B cell (primary cell): ENCODE results near the gene FBXO3. TPM values are rescaled to one million over a fixed set of nuclear protein-coding genes. Genes with fewer than 3 reads are reported as not detected.

Experiments used
- ATAC-seq: fragments of 200-7000 bp; cut with Tn5 transposase; one replicate; pipeline ENCODE4 v1.10.0; 2021; ENCODE audit warnings: low read depth, mild to moderate bottlenecking, moderate number of reproducible peaks, moderate library complexity
- CTCF ChIA-PET: fragments of 350-600 bp; sonication (Branson Sonifier 250); formaldehyde crosslinking; loops from one replicate; lab custom pipeline; 2021; ENCODE audit warnings: antibody characterized with exemption, inconsistent platforms; lab: Charles Lee
- POLR2A ChIA-PET: fragments of 350-600 bp; sonication (Branson Sonifier 250); formaldehyde crosslinking; loops from one replicate; lab custom pipeline; 2021; ENCODE audit warnings: antibody characterized with exemption; lab: Charles Lee
- DNase-seq: peaks from one replicate; pipeline ENCODE4 v3.0.0; 2013
- H2AFZ ChIP-seq: 2 replicates; pipeline ENCODE4 v1.6.1; 2012; ENCODE audit warnings: mild to moderate bottlenecking, low read depth, low read length; ENCODE audit not compliant: insufficient read depth, poor library complexity, severe bottlenecking
- H3K27ac ChIP-seq, 2 donors: 1 replicate in 1 of 2; 2 replicates in 1 of 2; pipeline ENCODE4 v1.5.1; 2012 to 2013; ENCODE audit warnings: low read length in 2 of 2, mild to moderate bottlenecking in 2 of 2, moderate library complexity in 1 of 2
- H3K27me3 ChIP-seq, 4 experiments: fragments of 200-600 bp in 1 of 4; sonication (generic) in 1 of 4; replicated peaks in 1 of 4; 1 replicate in 2 of 4; 2 replicates in 2 of 4; pipeline versions ENCODE4 v1.6.1 to v1.7.0; 2013 to 2016; ENCODE audit warnings: low read length in 3 of 4, mild to moderate bottlenecking in 2 of 4, mixed read lengths in 1 of 4, moderate library complexity in 1 of 4; ENCODE audit not compliant: insufficient read depth in 4 of 4, control insufficient read depth in 3 of 4; ENCODE audit errors: control extremely low read depth in 1 of 4
- H3K36me3 ChIP-seq, 2 experiments: replicated peaks in 1 of 2; 1 replicate in 1 of 2; 2 replicates in 1 of 2; pipeline versions ENCODE4 v1.6.1 to v1.7.1; 2013; ENCODE audit warnings: low read length in 1 of 2; ENCODE audit not compliant: insufficient read depth in 2 of 2, control insufficient read depth in 1 of 2; ENCODE audit errors: control extremely low read depth in 1 of 2, extremely low read depth in 1 of 2
- H3K4me1 ChIP-seq, 2 donors: fragments of 200-600 bp in 1 of 2; sonication (generic) in 1 of 2; 1 replicate in 1 of 2; 2 replicates in 1 of 2; pipeline versions ENCODE4 v1.5.1 to v1.6.1; 2013 to 2017; ENCODE audit warnings: low read length in 2 of 2; ENCODE audit not compliant: control insufficient read depth in 2 of 2, insufficient read depth in 2 of 2
- H3K4me2 ChIP-seq: replicated peaks from 2 replicates; pipeline ENCODE3; 2012; ENCODE audit warnings: mild to moderate bottlenecking, low read depth, low read length; ENCODE audit not compliant: poor library complexity, severe bottlenecking
- H3K4me3 ChIP-seq, 5 experiments: fragments of 200-600 bp in 1 of 5; sonication (generic) in 1 of 5; 1 replicate in 3 of 5; 2 replicates in 2 of 5; pipeline versions ENCODE4 v1.5.1 to v1.7.0; 2011 to 2016; ENCODE audit warnings: low read length in 4 of 5, mild to moderate bottlenecking in 4 of 5, low read depth in 2 of 5, control low read depth in 1 of 5, moderate library complexity in 1 of 5; ENCODE audit not compliant: insufficient read depth in 1 of 5; ENCODE audit errors: control extremely low read depth in 1 of 5, extremely low read depth in 1 of 5
- H3K79me2 ChIP-seq: fragments of 200-600 bp; sonication (generic); one replicate; pipeline ENCODE4 v1.6.0; 2016; ENCODE audit warnings: low read length; ENCODE audit not compliant: control insufficient read depth, insufficient read depth
- H3K9ac ChIP-seq: fragments of 200-600 bp; sonication (generic); 2 replicates; pipeline ENCODE4 v1.6.1; 2017; ENCODE audit warnings: mild to moderate bottlenecking, low read length, moderate library complexity
- H3K9me3 ChIP-seq, 3 donors: one replicate each; pipeline versions ENCODE4 v1.6.1 to v1.7.1; 2013; ENCODE audit warnings: low read length in 2 of 3; ENCODE audit not compliant: control insufficient read depth in 2 of 3, insufficient read depth in 1 of 3; ENCODE audit errors: control extremely low read depth in 1 of 3
- H4K20me1 ChIP-seq: 2 replicates; pipeline ENCODE4 v1.6.0; 2012; ENCODE audit warnings: mild to moderate bottlenecking, low read length; ENCODE audit not compliant: insufficient read depth, control insufficient read depth, poor library complexity, severe bottlenecking
- H3K27ac Mint-ChIP-seq: one replicate; pipeline ENCODE4 v1.8.0; 2021; ENCODE audit warnings: mixed read lengths
- H3K27me3 Mint-ChIP-seq: one replicate; pipeline ENCODE4 v1.8.0; 2021; ENCODE audit warnings: mixed read lengths
- H3K4me1 Mint-ChIP-seq: one replicate; pipeline ENCODE4 v1.8.0; 2021; ENCODE audit warnings: mixed read lengths
- H3K4me3 Mint-ChIP-seq: one replicate; pipeline ENCODE4 v1.8.0; 2021; ENCODE audit warnings: mixed read lengths
- H3K9me3 Mint-ChIP-seq: one replicate; pipeline ENCODE4 v1.8.0; 2022; ENCODE audit warnings: mixed read lengths; ENCODE audit not compliant: insufficient read depth
- EZH2 ChIP-seq: IDR thresholded peaks from 2 replicates; pipeline ENCODE4 v1.6.1; 2012; ENCODE audit warnings: borderline replicate concordance, low read depth, mild to moderate bottlenecking, moderate library complexity, low read length; ENCODE audit not compliant: insufficient read depth, poor library complexity, severe bottlenecking
- WGBS: methylation state at CpG from one replicate; pipeline ENCODE4 v1.1.5; 2013; ENCODE audit warnings: missing lambda C conversion rate; ENCODE audit not compliant: insufficient coverage; 5-methylcytosine and 5-hydroxymethylcytosine counted together
- intact Hi-C: fragments of 100-400 bp; cut with micrococcal nuclease; formaldehyde crosslinking; loops from one replicate; pipeline ENCODE4 v1.10.0; 2022
- polyA plus RNA-seq: library from polyadenylated mRNA; depleted of rRNA; stranded (reverse); fragments of >200 nt; gene quantifications from 2 replicates; pipeline ENCODE4 v1.2.3, GENCODE V29; 2012
- total RNA-seq, 2 donors: library from RNA; stranded (reverse); fragments of 120-200 nt in 1 of 2; gene quantifications; 1 replicate in 1 of 2; 2 replicates in 1 of 2; pipeline versions ENCODE4 v1.2.3 to v1.2.4, GENCODE V29; 2013 to 2022
- TF ChIP-seq, protein P1 (sequence below): fragments of 200-600 bp; IDR thresholded peaks from one replicate; pipeline ENCODE4 v1.8.0; 2022; ENCODE audit warnings: antibody characterized with exemption, mild to moderate bottlenecking

The FBXO3 gene
- total and polyA plus RNA-seq, 2 donors (not counting 1 experiment from before 2014, with no cell fraction given) = 16.8 to 34.3 TPM

DNA sequence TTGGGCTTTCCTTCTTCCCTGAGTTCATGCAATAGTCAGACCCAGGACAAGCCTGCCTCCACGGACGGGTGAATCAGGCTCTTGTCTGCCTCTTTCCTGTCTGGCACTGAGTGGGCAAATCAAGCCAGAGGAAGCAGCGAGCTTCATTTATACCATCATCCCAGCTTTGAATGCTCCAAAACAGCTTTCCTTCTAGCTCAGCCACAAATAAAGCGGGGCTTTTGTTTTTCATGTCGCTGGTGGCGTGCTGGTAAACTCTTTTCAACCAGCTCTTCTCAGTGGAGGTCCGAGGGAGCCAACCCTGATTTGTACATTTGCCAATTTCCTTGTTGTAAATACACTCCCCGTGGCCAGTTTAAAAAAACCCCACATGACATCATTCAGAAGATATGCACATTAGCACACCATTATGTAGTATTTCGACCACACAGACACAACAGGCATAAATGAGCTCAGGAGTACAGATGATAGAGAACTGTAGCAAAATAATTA is 82.3 kb downstream of the FBXO3 start:
- Histone ChIP-seq H3K27me3 (peaks cover 0 to 12% (median 1%) of the 10 kb centered on the region in 4 experiments), H3K9ac (no peak overlapping the region), H3K27ac (no peak overlapping the region), H4K20me1 (no peaks in the 10 kb centered on the region), H3K9me3 (peaks cover 0 to 5% (median 3%) of the 10 kb centered on the region in 3 donors), H3K36me3 (no peaks in the 10 kb centered on the region), H3K79me2 (no peaks in the 10 kb centered on the region), H2AFZ (no peak overlapping the region), H3K4me3 (no peak overlapping the region), H3K4me2 (no peak overlapping the region), H3K4me1 (peaks cover 0 to 2% of the 10 kb centered on the region in 2 donors)
- intact Hi-C loops = no loop called here
- peaks cover 13% of the 10 kb centered on the region for H3K27me3 Mint-ChIP-seq
- ChIA-PET POLR2A (no interaction called here), CTCF (no interaction called here)
- H3K9me3 Mint-ChIP-seq = peaks cover 4% of the 10 kb centered on the region
- no peak overlapping the region for H3K27ac Mint-ChIP-seq
- H3K4me3 Mint-ChIP-seq = no peak overlapping the region
- 88% methylated on average over 7 of the region's 9 CpGs for WGBS
- ATAC-seq (no peak), DNase-seq (no peak)
- peaks cover 4% of the 10 kb centered on the region for H3K4me1 Mint-ChIP-seq
- no peak for TF ChIP-seq EZH2
- TF ChIP-seq, protein P1, sequence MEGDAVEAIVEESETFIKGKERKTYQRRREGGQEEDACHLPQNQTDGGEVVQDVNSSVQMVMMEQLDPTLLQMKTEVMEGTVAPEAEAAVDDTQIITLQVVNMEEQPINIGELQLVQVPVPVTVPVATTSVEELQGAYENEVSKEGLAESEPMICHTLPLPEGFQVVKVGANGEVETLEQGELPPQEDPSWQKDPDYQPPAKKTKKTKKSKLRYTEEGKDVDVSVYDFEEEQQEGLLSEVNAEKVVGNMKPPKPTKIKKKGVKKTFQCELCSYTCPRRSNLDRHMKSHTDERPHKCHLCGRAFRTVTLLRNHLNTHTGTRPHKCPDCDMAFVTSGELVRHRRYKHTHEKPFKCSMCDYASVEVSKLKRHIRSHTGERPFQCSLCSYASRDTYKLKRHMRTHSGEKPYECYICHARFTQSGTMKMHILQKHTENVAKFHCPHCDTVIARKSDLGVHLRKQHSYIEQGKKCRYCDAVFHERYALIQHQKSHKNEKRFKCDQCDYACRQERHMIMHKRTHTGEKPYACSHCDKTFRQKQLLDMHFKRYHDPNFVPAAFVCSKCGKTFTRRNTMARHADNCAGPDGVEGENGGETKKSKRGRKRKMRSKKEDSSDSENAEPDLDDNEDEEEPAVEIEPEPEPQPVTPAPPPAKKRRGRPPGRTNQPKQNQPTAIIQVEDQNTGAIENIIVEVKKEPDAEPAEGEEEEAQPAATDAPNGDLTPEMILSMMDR = no peak

DNA sequence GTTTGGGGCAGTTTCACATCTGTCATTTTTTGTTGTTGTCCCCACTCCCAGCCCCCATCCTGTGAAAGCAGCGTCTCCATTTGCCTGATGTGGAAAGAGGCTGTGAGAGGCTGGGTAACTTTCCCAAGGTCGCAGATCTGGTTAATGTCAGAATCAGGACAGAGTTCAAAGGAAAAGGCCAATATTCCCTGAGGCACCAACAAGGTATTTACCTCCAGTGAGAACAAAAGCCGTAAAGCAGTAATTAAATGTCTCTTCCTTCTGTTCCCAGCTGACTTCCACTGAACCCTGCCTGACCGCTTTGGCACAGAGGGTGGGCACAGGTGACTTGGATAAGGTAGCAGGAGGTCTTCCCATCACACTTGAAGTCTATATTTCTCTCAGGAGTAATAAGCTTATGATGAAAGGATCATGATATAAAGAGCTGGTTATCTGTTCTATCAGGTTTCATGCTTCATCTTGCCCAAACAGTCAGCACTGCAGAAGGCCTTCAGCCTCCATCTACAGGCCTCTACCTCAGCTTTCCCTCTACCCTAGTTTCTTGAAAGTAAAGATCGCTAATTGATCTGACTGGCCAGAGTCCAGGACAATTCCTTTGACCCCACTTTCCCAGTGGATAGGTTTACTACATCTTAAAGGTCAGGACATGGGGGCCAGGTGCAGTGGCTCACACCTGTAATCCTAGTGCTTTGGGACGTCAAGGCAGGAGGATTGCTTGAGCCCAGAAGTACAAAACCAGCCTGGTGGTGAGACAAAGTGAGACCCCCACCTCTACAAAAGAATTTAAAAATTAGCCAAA is 83.1 kb downstream of the FBXO3 start:
- DNase-seq (no peak), ATAC-seq (no peak)
- H3K27ac Mint-ChIP-seq = no peak overlapping the region
- H3K27me3 Mint-ChIP-seq = peaks cover 17% of the 10 kb centered on the region
- Histone ChIP-seq H3K4me1 (peaks cover 0 to under 1% of the 10 kb centered on the region in 2 donors), H3K9ac (no peak overlapping the region), H3K27ac (no peak overlapping the region), H3K79me2 (no peaks in the 10 kb centered on the region), H2AFZ (no peak overlapping the region), H4K20me1 (no peaks in the 10 kb centered on the region), H3K4me2 (no peak overlapping the region), H3K36me3 (no peaks in the 10 kb centered on the region), H3K27me3 (peaks cover 0 to 14% (median 1%) of the 10 kb centered on the region in 4 experiments), H3K4me3 (no peak overlapping the region), H3K9me3 (peaks cover 0 to 5% (median 3%) of the 10 kb centered on the region in 3 donors)
- TF ChIP-seq EZH2 = no peak
- TF ChIP-seq, protein P1 = no peak
- peaks cover 4% of the 10 kb centered on the region for H3K9me3 Mint-ChIP-seq
- POLR2A ChIA-PET = no interaction called here
- H3K4me3 Mint-ChIP-seq = no peak overlapping the region
- CTCF ChIA-PET = no interaction called here
- intact Hi-C loops = no loop called here
- peaks cover 2% of the 10 kb centered on the region for H3K4me1 Mint-ChIP-seq
- whole genome bisulfite sequencing = 91% methylated on average over 3 of the region's 6 CpGs
